Brain pericyte (primary cell): ENCODE results near the gene SOWAHB.

Experiments used
- DNase-seq: peaks from one replicate; pipeline ENCODE4 v3.0.0-alpha.2; 2012; ENCODE audit warnings: low read depth, low spot score

Gene SOWAHB, protein sequence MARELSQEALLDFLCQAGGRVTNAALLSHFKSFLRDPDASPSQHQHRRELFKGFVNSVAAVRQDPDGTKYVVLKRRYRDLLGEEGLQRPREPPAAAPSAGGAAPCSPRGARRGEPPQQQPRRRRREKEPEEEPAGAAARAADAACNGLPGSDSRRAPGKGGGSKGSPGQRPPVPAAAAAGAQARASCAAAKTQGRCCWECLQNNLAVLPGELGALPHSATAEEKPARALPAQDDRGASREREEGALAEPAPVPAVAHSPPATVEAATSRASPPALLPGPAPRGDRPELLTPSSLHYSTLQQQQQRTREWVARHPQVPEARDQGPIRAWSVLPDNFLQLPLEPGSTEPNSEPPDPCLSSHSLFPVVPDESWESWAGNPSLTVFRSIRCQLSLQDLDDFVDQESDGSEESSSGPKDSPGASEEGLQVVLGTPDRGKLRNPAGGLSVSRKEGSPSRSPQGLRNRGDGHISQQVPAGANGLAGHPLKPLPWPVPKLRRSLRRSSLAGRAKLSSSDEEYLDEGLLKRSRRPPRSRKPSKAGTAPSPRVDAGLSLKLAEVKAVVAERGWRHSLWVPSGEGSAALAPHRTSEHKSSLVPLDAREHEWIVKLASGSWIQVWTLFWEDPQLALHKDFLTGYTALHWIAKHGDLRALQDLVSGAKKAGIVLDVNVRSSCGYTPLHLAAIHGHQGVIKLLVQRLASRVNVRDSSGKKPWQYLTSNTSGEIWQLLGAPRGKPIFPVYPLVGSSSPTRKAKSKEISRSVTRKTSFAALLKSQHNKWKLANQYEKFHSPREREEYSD

DNA sequence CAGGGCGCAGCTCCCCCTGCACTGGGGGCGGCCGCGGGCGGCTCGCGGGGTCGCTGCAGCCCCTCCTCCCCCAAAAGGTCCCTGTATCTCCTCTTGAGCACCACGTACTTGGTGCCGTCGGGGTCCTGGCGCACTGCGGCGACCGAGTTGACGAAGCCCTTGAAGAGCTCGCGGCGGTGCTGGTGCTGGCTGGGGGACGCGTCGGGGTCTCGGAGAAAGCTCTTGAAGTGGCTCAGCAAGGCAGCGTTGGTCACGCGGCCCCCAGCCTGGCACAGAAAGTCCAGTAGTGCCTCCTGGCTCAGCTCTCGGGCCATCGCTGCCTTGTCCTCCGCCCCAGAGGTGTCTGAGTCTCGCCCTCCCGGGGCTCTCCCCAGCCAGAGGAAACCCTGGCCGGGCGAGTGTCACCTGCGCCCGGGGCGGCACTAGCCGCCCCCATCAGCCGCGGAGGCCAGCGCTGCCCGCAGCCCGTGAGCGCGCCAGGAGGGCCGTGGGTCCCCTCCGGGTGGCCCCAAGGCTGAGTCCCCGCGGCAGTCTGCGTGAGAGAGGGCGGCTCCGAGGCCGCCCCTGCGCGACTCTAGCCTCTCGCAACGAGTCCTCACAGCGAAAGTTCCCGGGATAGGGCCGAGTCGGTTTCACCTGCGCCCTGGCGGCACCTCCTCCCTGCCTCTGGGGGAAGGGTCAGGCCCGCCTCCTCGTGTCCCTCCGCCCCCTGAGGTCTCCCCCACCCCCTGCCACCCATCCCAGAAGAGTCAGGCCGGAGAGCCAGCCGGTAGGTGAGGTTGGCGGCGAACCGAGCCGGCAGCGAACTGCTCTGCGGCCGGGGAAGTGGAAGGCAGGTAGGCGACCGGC, at the start of gene SOWAHB:
TSS of gene SOWAHB (minus strand) at position 609 of the 849 bp plus-strand sequence. CDS start at position 314, 295 bp downstream.
- no peak for DNase-seq

DNA sequence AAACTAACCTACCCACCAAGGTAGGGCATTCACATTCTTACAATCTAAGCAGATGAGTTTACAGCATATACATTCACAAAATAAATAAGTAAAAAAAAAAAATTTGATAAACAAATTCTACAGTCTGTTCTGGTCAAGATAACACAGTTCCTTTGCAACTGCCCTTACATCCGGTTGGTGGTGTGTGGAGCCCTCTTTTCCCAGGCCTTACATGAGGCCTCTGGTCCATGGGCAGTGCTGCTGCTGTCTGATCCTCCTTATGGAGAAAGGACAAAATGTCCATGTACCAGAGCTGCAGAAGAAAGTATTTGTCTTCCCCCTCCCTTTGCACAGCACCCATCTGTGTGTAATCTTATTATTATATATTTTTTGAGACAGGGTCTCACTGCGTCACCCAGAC, 49.4 kb upstream of the SOWAHB start:
- DNase-seq, result no peak

DNA sequence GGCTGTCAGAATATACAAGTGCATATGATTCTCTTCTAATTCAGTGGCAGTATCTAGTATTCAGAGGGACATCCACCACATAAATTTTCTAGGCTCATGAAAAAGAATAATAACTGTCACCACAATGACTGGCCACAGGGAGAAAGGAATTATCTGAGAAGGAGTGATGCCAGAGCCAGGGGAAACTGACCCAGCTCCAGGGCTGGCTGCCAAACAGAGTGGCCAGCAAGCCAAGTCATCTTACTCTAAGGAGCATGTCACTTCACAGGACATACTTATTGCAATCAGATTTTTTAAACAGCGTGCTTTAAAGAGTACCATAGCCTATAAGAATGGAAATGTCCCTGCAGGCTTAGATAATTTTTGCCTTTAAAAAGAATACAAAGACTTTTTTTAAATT, 45.8 kb upstream of the SOWAHB start:
- DNase-seq, result no peak

DNA sequence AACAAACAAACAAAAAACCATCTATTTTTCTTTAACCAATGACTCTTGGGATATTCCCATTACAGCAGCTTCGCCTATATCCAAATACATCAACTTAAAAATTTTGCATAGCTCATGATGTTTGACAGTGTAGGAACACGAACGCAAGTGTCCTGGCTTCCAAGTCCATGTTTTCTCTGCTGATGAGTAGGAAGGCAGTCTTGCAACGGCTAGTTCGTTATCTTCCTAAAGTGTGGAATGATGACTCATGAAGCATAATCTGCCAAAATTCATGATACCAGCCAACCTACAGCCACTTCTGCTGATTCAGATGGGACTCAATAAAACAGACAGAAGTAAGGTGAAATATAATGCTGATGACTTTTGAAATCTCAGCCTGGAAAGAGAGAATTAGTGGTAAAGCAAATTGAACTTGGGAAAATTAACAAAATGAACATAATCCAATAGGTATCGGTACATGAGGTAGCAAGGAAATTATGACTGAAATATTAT, 45.2 kb upstream of the SOWAHB start:
- no peak for DNase-seq

DNA sequence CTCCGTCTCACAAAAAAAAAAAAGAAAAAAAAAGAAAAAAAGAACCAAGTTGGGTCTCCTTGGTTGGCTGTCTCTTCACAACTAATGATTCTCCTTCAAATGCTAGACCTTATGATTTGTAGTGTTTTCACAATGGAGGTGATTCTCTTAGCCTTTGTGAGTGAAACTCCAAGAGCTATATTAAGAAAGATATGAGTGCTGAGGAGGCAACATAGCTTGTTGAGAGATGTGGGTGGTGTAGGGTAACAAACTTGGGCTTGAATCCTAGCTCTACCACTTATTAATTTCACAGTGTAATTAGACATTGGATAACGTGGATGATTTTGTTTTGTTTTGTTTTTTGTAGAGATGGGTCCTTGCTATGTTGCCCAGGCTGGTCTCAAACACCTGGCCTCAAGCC, 41.2 kb upstream of the SOWAHB start:
- no peak for DNase-seq

DNA sequence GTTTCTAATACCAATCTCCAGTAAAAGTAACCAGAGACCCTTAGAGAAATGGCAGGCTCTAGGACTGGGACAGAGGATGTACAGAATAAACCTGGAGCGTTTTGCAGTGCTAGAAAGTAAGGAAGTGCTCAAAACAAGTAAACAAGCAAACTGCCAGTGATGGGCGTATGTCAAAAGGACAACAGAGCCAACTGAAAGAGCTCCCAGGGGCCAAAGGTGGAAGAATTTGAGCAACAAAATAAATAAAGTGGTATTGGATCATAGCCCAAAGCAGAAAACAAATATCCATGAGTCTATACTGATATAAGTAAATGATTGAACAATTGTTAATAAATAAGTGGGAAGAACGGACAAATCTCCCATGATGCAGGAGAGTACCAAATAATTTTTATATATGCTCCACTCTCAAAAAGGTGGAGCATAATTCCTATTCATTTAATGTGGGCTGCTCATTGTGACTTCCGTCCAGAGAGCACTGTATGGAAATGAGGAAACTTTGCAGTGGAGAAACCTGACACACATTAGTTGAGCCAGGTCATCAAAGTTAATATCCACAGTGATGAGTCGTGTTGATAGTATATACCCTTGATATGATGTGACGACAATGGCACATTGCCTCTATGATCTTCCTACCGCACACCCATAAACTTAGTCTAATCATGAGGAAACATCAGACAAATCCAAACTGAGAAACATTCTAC, 33.8 kb upstream of the SOWAHB start:
- no peak for DNase-seq

DNA sequence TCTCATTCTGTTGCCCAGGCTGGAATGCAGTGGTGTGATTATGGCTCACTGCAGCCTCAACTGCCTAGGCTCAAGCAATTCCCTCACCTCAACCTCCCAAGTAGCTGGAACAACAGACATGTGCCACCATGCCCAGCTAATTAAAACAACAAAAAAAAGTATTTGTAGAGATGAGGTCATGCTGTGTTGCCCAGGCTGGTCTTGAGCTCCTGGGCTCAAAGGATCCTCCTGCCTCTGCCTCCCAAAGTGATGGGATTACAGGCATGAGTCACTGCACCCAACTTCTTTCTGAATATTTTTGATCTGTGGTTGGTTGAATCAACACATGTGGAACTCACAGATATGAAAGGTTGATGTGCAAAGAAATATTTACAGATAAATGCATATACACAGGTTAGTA, 33.1 kb upstream of the SOWAHB start:
- no peak for DNase-seq

DNA sequence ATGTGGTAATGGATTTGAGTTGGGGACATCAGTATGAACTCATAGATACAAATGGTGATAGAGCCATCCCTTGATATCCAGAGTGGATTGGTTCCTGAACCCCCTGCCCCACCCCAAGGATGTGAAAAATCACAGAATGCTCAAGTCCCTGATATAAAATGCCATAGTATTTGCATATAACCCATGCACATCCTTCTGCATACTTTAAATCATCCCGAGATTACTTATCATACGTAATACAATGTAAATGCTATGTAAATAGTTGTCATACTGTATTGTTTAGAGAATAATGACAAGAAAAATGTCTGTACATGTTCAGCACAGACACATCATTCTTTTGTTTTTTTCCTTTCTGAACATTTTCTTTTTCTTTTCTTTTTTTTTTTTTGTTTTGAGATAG, 32.7 kb upstream of the SOWAHB start:
- no peak for DNase-seq

DNA sequence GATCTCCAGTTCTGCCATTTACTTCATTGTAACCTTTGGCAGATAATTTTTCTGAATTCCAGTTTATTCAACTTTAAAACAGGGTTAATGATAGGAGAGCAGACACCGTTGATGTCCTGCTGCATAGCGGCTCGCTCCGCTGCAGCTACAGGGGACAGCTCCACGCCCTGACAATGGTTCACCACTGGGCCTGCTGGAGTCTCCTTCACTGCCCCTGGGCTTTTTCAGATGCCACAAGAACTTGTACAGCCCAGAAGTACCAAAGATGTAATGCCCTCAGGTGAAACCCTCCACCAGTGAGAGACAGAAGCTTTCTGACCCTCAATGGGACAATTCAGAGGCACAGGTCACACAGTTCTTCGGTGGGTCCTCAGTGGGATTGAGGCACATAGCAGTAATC, 28.9 kb upstream of the SOWAHB start:
- DNase-seq, result no peak

DNA sequence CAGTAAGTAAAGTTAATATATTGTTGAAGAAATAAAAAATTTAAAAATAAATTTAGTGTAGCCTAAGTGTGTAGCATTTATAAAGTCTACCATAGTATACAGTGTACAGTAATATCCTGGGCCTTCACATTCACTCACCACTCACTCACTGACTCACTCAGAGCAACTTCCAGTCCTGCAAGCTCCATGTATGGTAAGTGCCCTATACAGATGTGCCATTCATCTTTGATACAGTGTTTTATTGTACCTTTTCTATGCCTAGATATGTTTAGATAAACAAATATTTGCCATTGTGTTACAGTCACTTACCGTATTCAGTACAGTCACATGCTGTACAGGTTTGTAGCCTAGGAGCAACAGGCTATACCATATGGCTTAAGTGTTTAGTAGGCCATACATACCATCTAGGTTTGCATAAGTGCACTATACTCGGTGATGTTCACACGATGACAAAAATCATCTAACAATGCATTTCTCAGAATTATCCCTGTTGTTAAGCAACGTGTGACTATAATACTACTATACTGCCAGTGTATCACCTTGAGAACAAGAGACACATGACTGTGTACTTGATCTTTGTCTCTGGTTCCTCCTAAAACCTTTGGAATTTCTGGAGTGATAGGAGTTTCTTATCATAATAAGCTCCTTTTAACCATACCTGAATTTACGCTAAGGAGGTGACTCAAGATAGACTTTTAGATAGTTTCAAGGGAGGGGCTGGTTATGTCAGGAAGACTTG, 25.8 kb upstream of the SOWAHB start:
- no peak for DNase-seq

DNA sequence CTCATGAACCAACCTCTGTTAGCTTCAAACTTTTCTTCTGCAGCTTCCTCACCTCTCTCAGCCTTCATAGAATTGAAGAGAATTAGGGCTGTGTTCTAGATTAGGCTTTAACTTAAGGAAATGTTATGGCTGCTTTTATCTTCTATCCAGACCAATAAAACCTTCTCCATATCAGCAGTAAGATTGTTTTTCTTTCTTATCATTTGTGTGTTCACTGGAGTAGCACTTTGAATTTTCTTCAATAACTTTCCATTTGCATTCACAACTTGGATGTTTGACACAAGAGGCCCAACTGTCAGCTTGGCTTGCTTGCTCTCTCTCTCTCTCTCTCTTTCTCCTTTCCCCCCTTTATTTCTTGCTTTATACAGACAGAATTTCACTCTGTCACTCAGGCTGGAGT, 22.8 kb upstream of the SOWAHB start:
- no peak for DNase-seq

DNA sequence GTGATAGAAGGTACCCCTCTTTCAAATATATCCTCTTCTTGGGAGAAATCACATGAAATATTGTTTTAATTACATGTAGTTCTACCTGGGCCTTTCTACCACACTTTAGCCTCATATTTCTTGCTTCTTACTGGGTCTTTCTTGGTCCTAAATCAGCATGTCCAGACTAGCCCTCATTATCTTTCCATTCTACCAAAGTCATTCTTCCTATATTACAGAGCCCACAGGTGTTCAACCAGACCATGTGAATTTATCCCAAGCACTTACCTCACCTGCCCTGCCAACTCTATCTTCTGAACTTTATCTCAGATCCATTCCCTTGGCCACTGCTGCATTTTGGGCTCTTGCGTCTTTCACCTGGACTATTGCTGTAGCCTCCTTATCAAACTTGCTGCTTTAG, 11.8 kb upstream of the SOWAHB start:
- DNase-seq, result no peak

DNA sequence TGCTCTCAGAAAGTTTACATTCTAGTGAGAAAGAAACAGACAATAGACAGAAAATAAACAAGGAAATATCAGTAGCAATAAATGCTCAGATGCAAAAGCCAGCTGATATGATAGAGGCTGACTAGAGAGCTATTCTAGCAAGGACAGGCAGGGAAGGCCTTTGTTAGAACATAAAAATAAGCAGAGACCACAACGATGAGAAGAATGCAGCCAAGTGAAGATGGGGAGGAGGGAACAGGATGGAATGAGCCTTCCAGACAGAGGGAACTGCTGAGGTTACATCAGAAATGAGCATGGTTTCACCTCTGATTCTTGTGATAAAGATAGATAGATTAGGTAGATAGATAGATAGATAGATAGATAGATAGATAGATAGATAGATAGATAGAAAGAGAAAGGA, 7.6 kb upstream of the SOWAHB start:
- DNase-seq, result no peak

DNA sequence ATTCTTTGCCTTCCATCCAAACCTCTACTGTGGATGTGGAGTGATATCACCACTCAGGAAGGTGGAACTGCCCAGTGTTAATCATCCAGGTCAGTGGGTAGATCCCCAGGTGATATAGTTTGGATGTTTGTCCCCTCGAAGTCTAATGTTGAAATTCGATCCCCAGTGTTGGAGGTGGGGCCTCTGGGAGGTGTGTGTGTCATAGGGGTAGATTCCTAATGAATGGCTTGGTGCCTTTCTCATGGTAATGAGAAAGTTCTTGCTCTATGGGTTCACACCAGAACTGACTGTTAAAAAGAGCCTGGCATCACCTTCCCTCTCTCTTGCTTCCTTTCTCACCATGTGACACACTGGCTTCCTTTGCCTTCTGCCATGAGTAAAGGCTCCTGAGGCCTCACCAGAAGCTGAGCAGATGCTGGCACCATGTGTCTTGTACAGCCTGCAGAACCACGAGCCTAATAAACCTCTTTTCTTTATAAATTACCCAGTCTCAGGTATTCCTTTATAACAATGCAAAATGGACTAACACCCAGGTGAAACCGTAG, 6.8 kb upstream of the SOWAHB start:
- no peak for DNase-seq

DNA sequence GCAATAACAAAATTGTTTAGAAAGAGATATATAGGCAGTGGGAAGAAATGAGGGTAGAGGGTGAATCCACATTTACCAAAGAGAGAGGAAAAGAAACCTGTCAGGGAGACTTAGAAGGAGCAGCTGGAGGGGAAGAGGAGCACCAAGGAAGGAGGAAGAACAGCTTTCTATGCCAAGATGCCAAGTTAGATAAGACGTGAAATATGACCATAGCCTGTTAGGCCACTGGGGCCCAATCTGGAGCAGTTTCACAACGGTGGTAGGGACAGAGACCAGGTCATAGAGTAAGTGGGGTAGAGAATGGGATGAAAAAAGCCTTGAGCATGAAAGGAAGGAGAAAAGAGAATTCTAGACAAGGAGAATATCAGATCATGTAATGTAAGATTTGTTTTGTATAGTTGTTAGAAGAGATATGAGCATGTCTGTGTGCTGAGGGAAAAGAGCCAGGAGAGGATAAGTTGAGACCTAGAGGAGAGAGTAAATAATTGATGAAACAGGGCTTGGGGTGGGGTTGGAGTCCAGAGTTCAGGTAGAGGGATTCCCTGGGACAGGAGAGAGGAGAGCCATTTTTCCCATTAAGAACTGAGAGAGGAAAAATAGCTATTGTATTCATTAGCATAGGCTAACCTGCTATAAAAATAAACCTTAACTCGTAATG, 4.4 kb upstream of the SOWAHB start:
- no peak for DNase-seq

DNA sequence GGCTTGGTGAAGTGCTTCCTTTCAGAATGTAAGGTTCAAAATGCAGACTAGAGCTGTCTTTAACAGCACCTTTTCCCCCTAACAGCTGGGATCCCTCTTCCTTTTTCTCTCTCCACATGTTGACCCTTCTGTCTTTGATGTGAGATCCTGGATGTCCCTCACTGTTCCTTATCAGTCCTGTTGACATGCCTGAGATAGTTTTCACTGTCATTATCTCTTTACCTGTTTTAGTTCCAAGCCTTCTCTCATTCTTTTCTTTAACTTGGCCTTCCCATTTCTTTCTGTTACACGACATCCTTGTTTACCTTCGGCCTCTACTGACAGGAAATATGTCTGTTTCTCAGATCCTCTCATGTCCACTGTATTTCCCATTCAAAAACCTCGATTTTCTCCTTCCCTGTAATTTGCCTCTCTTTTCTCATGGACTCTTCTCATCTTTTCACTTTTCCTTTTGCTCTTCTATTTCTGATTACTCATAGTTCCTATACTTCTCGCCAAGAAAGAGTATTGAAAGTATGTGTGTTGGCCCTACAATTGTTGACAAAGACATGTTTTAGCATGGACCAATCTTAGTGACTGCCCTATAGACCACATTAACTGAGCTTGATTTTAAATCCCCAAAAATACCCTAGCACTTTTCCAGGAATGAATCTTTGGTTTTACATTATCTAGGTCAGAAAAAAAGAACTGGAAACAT, 1.2 kb upstream of the SOWAHB start:
- DNase-seq, result no peak

DNA sequence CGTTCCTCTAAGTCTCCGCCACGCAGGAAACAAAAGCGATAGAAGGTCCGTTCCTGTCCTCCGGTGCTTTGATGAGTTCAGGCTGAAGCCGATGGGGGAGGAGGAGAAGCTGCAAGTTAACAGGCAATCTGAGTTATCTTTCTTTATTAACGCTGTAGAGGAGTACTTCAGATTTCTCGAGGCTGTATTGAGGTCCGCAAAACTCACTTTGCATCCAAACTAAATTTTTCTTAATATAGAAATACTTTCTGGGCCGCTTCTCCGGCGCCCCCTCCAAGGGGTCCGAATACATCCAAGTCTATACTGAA, 395 bp upstream of the SOWAHB start:
- no peak for DNase-seq

DNA sequence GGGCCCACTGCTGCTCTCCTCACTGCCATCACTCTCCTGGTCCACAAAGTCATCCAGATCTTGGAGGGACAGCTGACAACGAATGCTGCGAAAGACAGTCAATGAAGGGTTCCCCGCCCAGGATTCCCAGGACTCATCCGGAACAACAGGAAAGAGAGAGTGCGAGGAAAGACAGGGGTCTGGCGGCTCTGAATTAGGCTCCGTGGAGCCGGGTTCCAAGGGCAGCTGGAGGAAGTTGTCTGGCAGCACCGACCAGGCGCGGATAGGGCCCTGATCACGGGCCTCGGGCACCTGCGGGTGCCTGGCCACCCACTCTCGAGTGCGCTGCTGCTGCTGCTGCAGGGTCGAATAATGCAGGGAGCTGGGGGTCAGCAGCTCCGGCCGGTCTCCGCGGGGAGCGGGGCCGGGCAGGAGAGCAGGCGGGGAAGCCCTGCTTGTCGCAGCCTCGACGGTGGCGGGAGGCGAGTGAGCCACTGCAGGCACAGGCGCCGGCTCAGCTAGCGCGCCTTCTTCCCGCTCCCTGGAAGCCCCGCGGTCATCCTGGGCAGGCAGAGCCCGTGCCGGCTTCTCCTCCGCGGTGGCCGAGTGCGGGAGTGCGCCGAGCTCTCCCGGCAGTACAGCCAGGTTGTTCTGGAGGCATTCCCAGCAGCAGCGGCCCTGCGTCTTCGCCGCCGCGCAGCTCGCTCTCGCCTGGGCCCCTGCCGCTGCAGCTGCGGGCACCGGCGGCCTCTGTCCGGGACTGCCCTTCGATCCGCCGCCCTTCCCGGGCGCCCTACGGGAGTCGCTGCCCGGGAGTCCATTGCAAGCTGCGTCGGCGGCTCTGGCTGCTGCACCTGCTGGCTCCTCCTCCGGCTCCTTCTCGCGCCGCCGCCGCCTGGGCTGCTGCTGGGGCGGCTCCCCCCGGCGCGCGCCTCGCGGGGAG, 1.1 kb downstream of the SOWAHB start:
- no peak for DNase-seq
